GM13977 (cell line): ENCODE measurements around the gene OPTN.
"Not testable (repeated sequence)": the region's sequence is repeated elsewhere in the genome, so short reads cannot be mapped to it uniquely, and the experiment has no call there.

Source experiments
- DNase-seq: peaks from one replicate; pipeline ENCODE4 v3.0.0; 2012; ENCODE audit warnings: low spot score
- in situ Hi-C: fragments of 300-500 bp; cut with MboI; formaldehyde crosslinking; loops from one replicate; pipeline ENCODE4 v1.12.0; 2022; ENCODE audit warnings: low sequenced_read_pairs, low pct_unique_long_range_greater_than_20kb, mixed read lengths, inconsistent platforms; ENCODE audit not compliant: unreplicated experiment
- TF ChIP-seq, protein P1 (sequence below): IDR thresholded peaks from 2 replicates; pipeline ENCODE4 v1.5.1; 2012; ENCODE audit warnings: mild to moderate bottlenecking, control low read depth; ENCODE audit not compliant: insufficient read depth; ENCODE audit errors: extremely low read depth, missing control alignments

OPTN gene

GRCh38 chr10:13140627-13141190 lies 40.7 kb downstream of the OPTN start:
- TF ChIP-seq, protein P1, sequence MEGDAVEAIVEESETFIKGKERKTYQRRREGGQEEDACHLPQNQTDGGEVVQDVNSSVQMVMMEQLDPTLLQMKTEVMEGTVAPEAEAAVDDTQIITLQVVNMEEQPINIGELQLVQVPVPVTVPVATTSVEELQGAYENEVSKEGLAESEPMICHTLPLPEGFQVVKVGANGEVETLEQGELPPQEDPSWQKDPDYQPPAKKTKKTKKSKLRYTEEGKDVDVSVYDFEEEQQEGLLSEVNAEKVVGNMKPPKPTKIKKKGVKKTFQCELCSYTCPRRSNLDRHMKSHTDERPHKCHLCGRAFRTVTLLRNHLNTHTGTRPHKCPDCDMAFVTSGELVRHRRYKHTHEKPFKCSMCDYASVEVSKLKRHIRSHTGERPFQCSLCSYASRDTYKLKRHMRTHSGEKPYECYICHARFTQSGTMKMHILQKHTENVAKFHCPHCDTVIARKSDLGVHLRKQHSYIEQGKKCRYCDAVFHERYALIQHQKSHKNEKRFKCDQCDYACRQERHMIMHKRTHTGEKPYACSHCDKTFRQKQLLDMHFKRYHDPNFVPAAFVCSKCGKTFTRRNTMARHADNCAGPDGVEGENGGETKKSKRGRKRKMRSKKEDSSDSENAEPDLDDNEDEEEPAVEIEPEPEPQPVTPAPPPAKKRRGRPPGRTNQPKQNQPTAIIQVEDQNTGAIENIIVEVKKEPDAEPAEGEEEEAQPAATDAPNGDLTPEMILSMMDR, result no peak
- no peak for DNase-seq
- in situ Hi-C loops, result no loop called here

DNA sequence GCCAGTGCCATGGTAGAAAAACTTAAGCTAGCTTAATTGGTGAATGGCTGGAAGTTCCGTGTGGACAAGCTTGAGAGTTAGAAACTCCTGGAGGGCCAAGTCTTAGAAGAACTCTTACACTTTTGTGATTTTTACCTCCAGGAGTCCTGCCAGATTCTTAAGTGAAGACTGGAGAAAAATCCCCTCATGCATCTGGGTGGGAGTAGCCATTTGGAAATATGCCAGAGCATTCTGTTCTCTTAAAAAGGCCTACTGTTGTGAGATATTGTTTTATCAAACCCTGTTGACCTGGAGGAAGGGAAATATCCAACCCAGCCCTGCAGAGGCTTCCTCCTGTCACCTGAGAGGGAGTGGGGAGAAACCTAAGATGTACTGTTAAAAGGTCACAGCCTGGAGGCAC lies 43.8 kb downstream of the OPTN start:
- no peak for DNase-seq
- in situ Hi-C loops, result no loop called here
- TF ChIP-seq, protein P1, result no peak

- in situ Hi-C loops, result no loop called here
- DNase-seq, result no peak
- TF ChIP-seq, protein P1, result no peak
These were observed 44.9 kb downstream of the OPTN start for GRCh38 chr10:13144814-13145213.

- DNase-seq, result no peak
- in situ Hi-C loops, result no loop called here
- TF ChIP-seq, protein P1, result no peak
These were observed 46.4 kb downstream of the OPTN start for GRCh38 chr10:13146379-13146778.

GRCh38 chr10:13147161-13147560 lies 47.2 kb downstream of the OPTN start:
- TF ChIP-seq, protein P1, result no peak
- no peak for DNase-seq
- in situ Hi-C loops, result no loop called here

DNA sequence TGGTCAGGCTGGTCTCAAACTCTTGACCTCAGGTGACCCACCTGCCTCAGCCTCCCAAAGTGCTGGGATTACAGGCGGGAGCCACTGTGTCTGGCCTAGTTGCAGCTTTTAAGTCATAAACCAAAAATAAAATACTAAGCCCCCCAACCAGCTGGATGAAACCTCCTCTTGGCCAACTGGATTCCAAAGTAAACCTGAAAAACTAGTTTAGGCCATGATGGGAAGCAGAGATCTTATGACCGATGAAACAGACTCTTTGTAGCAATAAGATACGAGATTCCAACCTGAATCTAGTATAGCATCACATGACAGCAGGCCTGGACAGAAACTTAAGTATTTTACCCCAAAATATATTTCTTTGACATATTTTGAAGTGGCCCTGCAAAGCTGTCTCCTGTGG lies 52.3 kb downstream of the OPTN start:
- TF ChIP-seq, protein P1, result no peak
- DNase-seq, result no peak

GRCh38 chr10:13155860-13156259 lies 55.9 kb downstream of the OPTN start:
- in situ Hi-C loops, DNase-seq: not testable (repeated sequence)

More for the DNA sequence above, 52.3 kb downstream of the OPTN start:
- in situ Hi-C loops, result no loop called here
